ENCODE results near the gene PKD2L2. TPM values are rescaled to one million over a fixed set of nuclear protein-coding genes. Genes with fewer than 3 reads are reported as not detected.
A peak's percentile ranks its signal among the peaks of the same experiment; 100 is the strongest.

The PKD2L2 gene
- polyA plus RNA-seq, result 0.10 TPM in 1 of 3 replicates, not detected in the others
- polyA plus RNA-seq (2011; ENCODE audit: low read depth), result not detected
- not detected in 2 replicates for polyA plus RNA-seq (2011; cell fraction: cytosol; rRNA removed)
- not detected in 2 replicates for polyA plus RNA-seq (2011; cell fraction: nucleus; rRNA removed)
- not detected in 2 replicates for polyA plus RNA-seq (2012; ENCODE audit: low replicate concordance)
- not detected in 3 replicates for polyA minus RNA-seq
- polyA minus RNA-seq (2011; cell fraction: cytosol; rRNA and poly(A)+ RNA removed), result not detected
- not detected in 2 replicates for polyA minus RNA-seq (2011; cell fraction: nucleus; rRNA and poly(A)+ RNA removed)

GRCh38 chr5:137888863-137889759 is at the start of gene PKD2L2:
Gene PKD2L2, plus strand, starts transcription at chr5:137889457. Its CDS starts 35 bp downstream, at chr5:137889492.
- FAIRE-seq, result peak; percentile 9
- H3K9me1 ChIP-seq (ENCODE audit: control insufficient read depth, extremely low read depth, insufficient read depth, low read length), result no peaks in the 10 kb centered on the region
- peak within 1 kb of the TSS; percentile 44 to 69 (median 60) for H3K4me3 ChIP-seq (ENCODE audit: control insufficient read depth in 2 of 3, extremely low read depth in 1 of 3, insufficient read depth in 2 of 3, low read depth in 1 of 3, low read length in 3 of 3)

DNA sequence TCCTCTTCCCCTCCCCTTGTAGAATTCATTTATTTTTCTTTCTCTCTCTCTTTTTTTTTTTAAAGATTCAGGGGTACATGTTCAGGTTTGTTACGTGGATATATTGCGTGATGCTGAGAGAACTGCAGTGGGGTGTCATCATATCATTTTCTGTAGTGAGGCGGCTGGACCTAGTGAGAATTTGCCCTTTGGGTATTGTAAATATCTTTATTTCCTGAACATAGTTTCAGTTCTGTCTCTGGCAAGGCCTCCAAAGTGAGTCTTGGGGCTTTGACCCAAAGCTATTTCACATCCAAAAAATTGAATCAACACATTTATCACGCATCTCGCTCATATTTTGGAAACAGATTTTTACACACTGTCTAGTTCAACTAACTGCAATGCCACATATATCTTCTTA is 47.0 kb upstream of the PKD2L2 start:
- Histone ChIP-seq H3K9ac (ENCODE audit: control insufficient read depth, extremely low read depth, insufficient read depth, low read length) (no peak overlapping the region), H3K79me2 (ENCODE audit: control insufficient read depth, insufficient read depth, low read length) (no peaks in the 10 kb centered on the region), H3K27ac (ENCODE audit: control insufficient read depth, insufficient read depth, low read length) (no peak overlapping the region), H3K9me1 (ENCODE audit: control insufficient read depth, extremely low read depth, insufficient read depth, low read length) (no peaks in the 10 kb centered on the region), H3K4me1 (ENCODE audit: control insufficient read depth, extremely low read depth, insufficient read depth, low read length) (no peaks in the 10 kb centered on the region), H4K20me1 (ENCODE audit: control insufficient read depth, extremely low read depth, insufficient read depth, low read length) (no peaks in the 10 kb centered on the region), H3K36me3 (ENCODE audit: control insufficient read depth in 2 of 2, extremely low read depth in 1 of 2, insufficient read depth in 2 of 2, low read length in 2 of 2) (no peaks in the 10 kb centered on the region), H3K9me3 (ENCODE audit: control insufficient read depth, low read depth, low read length) (no peaks in the 10 kb centered on the region), H3K4me3 (ENCODE audit: control insufficient read depth in 2 of 3, extremely low read depth in 1 of 3, insufficient read depth in 2 of 3, low read depth in 1 of 3, low read length in 3 of 3) (no peak overlapping the region), H2AFZ (ENCODE audit: control insufficient read depth, low read length) (no peak overlapping the region), H3K4me2 (ENCODE audit: control insufficient read depth, extremely low read depth, insufficient read depth, low read depth, low read length) (no peak overlapping the region), H3K27me3 (ENCODE audit: control insufficient read depth, extremely low read depth, insufficient read depth, low read length) (no peaks in the 10 kb centered on the region)
- dilution Hi-C loops (cut with MboI; ENCODE audit: extremely low pct_ligation_motif_present, low sequenced_read_pairs), result no loop called here
- no peak for TF ChIP-seq EZH2 (IDR thresholded peaks at IDR 0.05; ENCODE audit: low read length)
- DNase-seq (ENCODE audit: low read depth, low spot score) (no peak), FAIRE-seq (no peak)

More at GRCh38 chr5:137888863-137889759, at the start of gene PKD2L2:
- dilution Hi-C loops (cut with MboI; ENCODE audit: extremely low pct_ligation_motif_present, low sequenced_read_pairs), result no loop called here
- no peaks in the 10 kb centered on the region for H3K9me3 ChIP-seq (ENCODE audit: control insufficient read depth, low read depth, low read length)
- H4K20me1 ChIP-seq (ENCODE audit: control insufficient read depth, extremely low read depth, insufficient read depth, low read length), result no peaks in the 10 kb centered on the region
- H3K9ac ChIP-seq (ENCODE audit: control insufficient read depth, extremely low read depth, insufficient read depth, low read length), result peak within 1 kb of the TSS; percentile 75
- peak within 1 kb of the TSS; percentile 83 for H3K4me2 ChIP-seq (ENCODE audit: control insufficient read depth, extremely low read depth, insufficient read depth, low read depth, low read length)
- H3K27ac ChIP-seq (ENCODE audit: control insufficient read depth, insufficient read depth, low read length), result peak within 1 kb of the TSS; percentile 73
- H3K27me3 ChIP-seq (ENCODE audit: control insufficient read depth, extremely low read depth, insufficient read depth, low read length), result no peaks in the 10 kb centered on the region
- H3K4me1 ChIP-seq (ENCODE audit: control insufficient read depth, extremely low read depth, insufficient read depth, low read length), result peaks cover 10% of the 10 kb centered on the region
- H3K79me2 ChIP-seq (ENCODE audit: control insufficient read depth, insufficient read depth, low read length), result no peaks in the 10 kb centered on the region
- H2AFZ ChIP-seq (ENCODE audit: control insufficient read depth, low read length), result peak within 1 kb of the TSS; percentile 97
- TF ChIP-seq CTCF (optimal IDR thresholded peaks at IDR 0.05 in 1 of 3, IDR thresholded peaks at IDR 0.05 in 1 of 3, conservative IDR thresholded peaks at IDR 0.05 in 1 of 3; ENCODE audit: extremely low read depth in 1 of 3, insufficient read depth in 2 of 3, low read length in 3 of 3) (no peak), EZH2 (IDR thresholded peaks at IDR 0.05; ENCODE audit: low read length) (no peak)
- peak; percentile 19 for DNase-seq (ENCODE audit: low read depth, low spot score)
- H3K36me3 ChIP-seq (ENCODE audit: control insufficient read depth in 2 of 2, extremely low read depth in 1 of 2, insufficient read depth in 2 of 2, low read length in 2 of 2), result no peaks in the 10 kb centered on the region

Data from keratinocyte (primary cell).